MV-4-11 (cell line): ENCODE data around the gene LGALS4.
"Not testable (repeated sequence)": the region's sequence is repeated elsewhere in the genome, so short reads cannot be mapped to it uniquely, and the experiment has no call there.

Experiments used
- DNase-seq: peaks from one replicate; lab custom pipeline; 2025; lab: John Stamatoyannopoulos, UW

The LGALS4 gene

DNA sequence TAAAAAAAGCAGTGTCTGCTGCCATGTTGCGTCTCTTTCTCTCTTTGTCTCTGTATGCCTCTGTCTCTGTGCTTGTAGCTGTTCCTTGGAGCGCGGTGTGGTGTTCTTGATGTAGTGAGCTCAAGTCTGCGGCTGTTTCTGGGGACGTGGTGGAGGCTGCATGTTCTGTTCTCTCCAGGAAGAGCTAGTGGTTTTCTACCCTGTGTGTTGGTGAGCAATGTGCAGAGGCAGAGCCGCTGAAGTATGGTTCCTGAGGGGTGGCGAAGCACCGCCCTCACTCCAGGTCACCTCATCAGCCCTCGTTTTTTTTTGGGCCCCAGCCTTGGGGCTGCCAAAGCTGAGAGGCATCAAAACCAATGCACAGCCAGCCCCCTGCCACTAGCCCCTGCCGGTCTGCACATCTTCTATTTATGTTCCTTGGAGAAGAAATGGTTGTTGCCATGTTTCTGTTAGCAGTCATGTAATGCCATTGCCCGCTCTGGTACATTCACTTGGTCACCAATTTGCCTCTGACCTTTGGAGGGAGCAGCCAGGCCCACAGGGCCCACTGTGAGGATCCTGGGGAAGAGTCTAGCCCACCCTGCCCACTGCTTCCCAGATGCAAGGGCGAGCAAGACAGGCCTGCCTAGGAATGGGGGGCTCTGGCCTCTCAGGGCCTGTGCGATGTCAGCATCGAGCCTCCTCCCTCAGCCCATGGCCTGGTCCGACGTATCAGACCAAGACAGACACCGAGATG, 29.9 kb upstream of the LGALS4 start:
- no peak for DNase-seq

DNA sequence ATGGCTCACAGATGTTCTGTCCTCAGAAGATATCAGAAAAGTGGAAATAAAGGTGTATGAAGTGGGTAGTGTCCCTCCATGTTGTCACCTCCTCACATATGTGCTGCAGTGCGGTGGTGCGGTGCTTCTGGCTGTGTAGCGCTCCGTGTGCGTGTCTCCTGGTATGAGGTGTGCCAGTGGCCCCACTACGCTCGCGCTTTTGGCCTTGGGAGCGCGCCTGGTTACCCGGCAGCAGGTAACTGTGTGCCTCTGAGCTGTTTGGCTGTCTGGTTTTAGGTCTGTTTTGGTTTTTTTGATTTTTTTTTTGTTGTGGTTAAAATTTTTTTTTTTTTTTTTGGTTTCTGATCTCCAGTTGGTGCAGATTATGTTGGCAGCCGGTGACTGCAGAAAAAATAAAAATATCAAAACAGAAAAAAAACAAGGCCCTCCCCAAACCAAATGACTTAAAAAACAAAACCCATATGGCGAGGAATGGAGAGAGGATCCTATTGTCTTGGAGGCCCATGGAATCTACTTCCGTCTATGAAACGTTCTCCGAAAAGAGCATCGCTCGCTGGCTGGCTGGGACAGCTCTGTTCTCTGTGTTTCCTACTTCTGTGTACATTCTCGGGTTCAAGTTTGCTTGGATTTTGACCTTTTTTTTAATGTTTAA, 29.2 kb upstream of the LGALS4 start:
- DNase-seq, result no peak

DNA sequence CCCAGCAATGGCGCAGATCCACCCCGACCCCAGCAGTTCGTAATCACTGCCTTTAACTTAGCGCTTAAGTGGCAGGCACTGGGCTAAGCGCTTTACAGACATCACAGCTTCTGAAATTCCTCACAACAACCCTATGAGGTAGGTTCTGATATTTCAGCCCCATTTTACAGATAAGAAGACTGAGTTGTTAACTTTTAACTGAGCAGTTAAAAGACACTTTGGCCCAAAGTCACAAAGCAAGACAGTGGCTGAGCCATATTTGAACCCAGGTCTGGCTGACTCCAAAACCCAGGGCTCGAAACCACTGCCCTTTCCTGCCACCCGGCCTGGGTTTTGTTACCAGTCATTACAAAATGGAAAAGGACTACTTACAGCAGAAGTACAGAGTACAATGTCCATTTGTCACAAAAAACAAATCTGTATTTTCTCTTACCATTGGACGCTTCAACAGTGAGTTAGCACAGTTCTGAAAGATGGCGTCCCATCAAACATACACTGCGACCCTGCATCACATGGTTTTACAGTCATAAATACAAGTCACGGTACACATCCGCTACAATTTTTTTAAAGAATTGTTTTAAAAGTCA, 28.5 kb upstream of the LGALS4 start:
- DNase-seq, result no peak

DNA sequence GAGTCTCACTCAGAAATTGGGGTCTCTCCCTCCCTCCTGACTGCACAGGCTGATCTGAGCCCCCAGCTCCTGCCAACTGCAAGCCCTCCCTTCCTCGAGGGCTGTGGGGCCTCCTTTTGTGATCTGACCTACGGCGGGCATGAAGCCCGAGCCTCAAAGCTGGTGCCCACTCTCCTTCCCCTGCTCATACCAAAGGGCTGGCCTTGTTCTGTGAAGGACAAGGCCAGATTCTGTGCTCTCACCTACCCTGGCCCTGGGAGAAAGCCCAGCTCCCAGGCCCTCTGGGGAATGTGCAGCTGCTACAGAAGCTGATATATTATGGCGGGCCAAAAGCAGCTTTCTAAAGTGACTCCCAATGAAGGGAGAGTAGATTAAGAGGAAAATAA, 27.8 kb upstream of the LGALS4 start:
- DNase-seq, result no peak

DNA sequence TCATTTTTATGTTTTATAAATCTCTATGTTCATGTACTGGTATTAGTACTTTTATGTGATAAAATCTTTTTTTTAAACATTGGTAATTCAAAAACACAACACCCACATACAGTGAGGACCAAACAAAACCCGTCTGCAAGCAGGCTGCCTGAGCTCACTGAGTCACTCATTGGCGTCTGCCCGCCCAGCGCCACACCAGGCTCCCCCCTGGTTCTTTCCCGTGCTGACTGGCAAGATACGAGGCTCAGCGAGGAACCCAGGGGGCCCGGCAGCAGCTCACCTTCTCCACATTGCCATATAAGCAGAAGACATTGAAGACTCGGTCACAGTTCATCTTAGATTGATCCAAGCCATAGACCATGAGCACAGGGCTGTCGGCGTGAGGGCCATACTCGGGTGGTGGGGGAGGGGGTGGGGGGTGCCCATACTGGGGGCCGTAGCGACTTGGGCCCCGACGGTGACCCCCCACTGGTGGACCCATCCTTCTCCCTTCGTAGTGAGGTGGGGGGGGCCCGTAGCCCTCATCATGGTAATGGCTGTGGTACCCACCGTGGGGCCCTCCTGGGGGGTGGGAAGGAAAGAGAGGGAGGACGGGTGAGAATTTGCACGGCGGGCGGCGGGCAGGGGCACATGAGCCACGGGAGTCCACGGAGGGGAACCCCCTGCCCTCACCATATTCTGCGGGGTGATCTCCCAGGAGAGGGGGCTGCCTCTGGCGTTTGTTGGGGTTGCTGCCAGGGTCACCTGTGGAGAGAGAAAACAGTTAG, 27.3 kb upstream of the LGALS4 start:
- no peak for DNase-seq

DNA sequence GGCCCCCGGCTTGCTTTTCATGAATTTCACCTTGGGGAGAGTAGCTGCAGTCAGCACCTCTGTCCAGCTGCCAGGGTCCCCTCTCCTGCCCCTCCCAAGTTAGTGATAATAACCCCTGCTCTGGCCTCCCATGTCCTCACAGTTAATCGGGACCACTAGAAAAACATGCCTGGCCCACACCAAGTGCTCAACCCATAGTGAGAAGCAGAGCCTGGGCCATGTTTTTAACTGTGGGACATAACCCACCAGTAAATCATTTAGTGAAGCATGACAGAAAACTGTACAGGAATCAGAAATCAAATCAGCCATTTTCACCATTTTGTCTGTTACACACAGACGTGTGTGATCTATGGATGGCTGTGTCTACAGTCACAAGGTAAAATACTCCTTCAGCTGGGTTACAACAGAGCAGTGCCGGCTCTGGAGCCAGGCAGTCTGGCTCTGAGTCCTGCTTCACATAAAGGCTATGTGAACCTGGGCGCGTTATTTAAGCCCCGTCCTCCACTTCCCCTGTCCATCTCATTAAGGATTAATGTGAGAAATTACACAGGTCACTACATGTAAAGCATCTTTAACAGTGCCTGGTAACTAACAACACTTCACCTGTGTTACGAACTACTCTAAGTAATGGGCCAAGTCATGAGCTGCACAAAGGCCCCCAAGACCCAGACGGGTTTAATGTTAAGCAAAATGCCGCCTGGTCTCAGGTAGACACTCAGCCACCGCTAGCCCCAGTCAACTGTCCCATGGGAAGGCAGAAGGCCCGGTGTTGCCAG, 26.4 kb upstream of the LGALS4 start:
- DNase-seq, result no peak

DNA sequence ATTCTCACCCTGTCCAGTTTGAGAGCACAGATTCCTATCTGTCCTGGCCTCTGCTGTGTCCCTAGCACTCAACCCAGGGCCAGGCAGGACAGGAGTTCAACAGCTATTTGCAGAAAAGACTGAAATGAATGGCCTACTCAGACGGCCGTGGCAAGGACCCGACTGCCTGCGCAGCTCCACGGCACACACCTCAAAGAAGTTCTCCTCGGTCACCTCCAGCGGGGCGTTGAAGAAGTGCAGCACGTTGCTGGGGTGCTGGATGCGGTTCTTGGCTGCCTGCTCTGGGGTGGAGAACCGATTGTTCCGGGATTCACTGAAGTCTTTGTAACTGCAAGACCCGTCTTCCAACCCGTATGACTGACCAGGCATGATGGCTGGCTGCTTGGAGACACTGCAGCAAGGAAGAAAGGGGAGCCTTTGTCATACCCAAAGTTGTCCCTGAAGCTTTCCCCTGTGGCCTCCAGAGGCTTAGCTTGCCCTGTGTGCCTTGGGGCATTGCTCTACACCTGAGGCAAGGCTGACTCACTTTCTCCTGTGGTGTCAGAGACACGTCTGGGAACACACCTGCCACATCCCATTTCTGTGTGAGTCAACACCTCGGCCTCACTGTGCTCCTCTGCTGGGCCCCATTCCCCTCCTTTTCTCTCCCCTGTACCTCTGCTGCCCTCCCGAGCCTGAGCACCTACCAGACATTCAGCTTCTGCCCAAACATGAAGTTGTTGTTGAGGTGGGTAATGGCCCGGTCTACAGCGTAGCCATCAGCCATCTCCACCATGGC, 25.7 kb upstream of the LGALS4 start:
- DNase-seq, result no peak

DNA sequence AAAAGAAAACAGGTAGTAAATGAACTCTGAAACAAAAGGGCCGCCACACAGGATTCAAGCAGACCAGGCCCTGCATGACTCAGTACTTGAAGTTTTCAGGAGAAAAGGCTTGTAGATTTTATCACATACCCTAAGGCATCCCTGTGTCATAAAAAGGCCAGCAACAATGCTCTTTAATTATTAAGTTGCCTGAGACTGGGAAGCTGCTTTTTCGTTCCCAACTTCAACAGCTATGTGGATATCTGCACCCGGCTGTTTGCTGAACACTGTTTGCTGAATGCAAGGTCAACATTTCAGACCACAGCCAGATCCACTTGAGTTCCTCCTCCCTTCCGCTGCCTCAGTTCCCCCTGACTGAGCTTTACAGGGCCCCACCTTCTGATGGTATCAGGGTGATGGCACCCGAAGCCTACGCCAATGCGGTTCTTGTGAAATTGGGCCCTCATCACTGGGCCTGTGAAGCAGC, 24.9 kb upstream of the LGALS4 start:
- DNase-seq, result no peak

DNA sequence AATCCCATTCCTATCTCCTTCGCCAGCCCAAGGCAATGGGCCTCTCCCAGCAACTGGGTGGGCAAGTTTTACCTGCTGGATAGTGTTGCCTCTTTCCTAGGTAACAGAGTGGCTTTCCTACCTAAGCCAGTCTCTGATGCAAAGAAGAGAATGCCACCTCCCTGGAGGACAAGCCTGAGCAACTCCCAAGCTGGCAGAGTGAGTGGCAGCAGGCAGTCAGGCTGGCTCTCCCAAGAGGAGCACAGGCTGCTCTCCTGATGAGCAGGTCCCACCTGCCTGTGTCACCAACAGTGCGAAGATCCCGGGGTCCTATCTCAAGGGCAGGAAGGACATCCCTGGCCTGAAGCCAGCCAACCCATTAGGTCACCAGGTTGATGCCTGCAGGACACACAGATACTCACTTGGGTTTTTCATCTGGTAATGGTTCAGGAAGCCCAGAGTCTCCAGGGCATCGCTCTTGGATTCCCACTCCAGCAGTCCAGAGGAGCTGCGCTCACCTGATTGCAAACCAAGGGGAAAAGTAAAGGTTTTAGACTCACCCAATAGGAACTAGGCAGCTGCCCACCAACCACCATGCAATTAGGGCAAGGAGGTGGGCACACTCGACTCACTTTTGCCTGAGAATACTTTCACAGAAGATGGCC, 24.4 kb upstream of the LGALS4 start:
- DNase-seq, result no peak

DNA sequence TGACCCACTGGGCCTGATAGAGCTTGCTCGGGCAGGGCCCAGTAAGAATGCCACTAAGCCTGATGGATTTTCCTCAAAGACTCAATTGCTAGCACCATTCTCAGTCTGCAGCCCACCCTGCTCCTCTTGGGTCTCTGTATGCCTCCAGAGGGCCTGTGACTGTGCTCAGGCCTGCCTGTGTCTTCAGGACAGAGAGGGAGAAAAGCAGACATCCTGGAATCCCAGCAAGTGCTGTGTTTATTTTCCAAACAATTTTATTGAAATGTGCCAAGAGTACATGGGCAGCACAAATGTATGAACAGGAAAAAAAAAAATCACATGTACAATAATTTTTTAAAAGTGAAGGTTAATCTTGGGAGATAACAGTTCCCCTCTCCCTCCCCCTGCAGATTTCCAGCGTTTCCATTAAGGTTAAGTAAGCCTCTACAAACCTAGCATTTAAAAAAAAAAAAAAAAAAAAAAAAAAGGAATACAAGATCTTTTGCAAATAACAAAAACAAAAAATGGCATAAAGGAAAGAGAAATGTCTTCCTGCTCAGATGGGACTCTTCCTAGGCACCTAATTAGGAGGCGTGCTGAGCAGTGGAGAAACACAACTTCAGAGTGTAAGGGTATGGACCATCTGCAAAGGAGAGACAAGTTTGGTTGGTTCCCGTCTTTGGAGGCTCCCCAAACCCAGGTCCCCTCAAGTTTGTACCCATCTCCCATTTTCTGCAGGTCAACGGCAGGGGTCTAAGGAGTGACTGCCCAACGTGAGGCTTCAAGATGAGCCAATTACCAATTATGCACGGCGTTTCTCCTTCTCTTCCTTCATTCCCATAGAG, 23.6 kb upstream of the LGALS4 start:
- no peak for DNase-seq

DNA sequence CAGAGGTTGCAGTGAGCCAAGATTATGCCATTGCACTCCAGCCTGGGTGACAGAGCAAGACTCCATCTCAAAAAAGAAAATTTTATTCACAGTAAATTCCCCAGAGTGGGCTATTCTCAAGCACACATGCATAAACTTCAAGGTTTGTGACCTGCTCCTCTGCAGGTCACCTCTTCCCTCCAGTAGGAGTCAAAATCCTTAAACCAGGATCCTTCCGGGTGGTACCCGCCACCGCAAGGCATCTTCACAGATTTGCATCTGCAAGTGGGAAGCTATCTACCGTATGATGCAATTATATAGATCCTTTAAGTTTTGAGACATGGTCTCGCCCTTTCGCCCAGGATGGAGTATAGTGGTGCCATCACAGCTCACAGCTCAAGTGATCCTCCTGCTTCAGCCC, 21.8 kb upstream of the LGALS4 start:
- DNase-seq, result no peak

DNA sequence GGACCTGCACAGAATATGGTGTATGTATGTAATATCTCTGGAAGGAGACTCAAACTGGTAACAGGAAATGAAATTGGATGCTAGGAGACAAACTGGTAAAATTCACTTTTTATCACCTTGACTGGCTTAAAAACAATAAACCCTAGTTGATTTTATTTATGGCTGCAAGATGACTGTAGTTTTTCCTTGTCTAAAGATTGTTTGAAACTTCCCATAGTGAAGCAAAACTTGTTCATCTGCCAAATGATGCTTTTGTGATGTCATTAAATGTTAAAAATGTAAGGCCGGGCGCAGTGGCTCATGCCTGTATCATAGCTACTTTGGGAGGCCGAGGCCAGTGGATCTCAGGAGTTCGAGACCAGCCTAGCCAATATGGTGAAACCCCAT, 21.4 kb upstream of the LGALS4 start:
- DNase-seq, result no peak

DNA sequence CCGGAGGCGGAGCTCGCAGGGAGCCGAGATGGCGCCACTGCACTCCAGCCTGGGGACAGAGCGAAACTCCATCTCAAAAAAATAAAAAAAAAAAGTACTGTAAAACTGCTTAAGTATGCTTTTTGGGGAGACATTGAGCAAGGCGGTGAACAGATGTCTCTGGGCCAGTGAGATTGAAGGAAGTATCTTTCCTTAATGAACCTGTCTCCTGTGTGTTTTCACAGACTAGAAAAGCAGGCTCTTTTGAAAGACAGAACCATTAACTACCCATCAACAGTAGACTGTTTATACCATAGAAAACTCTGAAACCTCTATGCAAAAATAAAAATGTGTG, 20.3 kb upstream of the LGALS4 start:
- DNase-seq, result peak; percentile 35

DNA sequence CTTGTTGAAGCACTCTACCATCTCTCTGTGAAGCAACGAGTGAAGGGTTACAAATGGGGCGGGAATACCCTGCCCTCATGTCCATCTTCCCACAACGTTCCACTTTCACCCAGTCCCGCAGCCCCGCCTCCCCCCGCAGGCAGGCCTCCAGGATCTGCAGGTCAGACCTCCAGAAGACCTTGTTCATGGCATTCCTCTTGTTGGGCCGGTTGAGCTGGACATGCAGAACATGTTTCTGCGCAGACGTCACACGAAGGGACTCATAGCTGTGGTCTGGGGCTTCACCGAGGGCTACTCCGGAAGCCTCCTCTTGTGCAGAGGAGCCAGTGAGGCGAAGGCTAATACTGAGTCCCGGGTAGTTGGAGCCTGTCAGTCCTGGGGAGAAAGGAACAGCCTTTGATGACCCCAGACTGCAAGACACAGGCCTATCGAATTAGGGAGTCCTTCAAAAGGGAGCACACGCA, 18.4 kb upstream of the LGALS4 start:
- DNase-seq, result peak; percentile 70

DNA sequence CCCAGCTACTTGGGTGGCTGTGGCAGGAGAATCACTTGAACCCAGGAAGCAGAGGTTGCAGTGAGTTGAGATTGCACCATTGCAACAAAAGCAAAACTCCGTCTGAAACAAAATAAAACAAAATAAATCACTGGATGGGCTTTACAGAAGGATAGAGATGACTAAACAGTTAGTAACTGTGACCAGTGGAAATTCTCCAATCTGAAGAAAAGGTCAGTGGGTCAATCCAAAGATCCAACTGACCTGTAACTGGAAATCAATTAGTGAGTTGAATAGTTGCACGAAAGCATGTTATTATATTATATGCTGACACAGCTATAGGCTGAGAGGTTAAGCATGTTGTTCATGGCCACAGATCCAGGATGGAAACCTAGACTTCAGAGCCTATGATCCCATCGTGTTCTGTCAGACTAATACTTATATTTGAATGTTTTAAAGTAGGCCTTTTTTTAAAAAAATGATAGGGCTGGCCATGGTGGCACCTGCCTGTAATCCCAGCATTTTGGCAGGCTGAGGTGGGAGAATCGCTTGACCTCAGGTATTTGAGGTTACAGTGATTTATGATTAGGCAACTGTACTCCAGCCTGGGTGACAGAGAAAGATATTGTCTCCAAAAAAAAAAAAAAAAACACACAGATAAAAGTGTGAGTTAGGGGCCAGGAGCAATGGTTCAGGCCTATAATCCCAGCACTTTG, 17.4 kb upstream of the LGALS4 start:
- no peak for DNase-seq

DNA sequence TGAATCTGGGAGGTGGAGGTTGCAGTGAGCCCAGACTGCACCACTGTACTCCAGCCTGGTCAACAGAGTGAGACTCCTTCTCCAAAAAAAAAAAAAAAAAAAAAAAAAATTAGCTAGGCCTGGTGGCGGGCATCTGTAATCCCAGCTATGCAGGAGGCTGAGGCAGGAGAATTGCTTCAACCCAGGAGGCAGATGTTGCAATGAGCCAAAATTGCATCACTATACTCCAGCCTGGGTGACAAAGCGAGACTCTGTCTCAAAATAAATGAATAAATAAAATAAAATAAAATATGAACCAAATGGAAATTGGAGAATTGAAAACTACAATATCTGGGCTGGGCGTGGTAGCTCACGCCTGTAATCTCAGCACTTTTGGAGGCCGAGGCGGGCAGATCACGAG, 16.5 kb upstream of the LGALS4 start:
- peak; percentile 82 for DNase-seq

DNA sequence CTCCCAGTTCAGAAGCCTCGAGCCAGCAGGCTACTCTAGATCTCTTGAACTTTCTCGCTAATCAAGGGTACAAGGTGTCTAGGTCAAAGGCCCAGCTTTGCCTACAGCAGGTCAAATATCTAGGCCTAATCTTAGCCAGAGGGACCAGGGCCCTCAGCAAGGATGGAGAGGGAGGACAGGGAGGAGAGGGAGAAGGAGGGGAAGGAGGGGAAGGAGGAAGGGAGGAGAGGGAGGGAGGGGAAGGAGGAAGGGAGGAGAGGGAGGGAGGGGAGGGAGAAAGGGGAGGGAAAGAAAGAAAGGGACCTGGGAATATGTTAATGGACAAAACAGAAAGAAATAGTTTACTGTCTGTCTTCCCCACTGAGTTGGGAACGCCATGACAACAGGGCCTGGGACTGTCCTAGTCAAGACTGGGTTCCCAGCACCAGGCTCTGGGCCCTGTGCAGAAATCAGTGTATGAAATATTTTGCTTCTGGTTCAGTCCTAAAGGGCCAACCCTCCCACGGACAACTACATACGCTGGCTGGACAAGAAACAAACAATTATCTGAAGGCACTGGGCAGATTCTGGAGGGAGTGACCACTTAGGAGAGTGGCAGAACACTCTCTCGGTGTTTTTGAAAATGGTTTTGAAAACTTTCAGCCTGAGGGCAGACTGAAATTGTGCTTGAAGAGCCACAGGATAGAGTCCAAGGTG, 14.3 kb upstream of the LGALS4 start:
- no peak for DNase-seq

DNA sequence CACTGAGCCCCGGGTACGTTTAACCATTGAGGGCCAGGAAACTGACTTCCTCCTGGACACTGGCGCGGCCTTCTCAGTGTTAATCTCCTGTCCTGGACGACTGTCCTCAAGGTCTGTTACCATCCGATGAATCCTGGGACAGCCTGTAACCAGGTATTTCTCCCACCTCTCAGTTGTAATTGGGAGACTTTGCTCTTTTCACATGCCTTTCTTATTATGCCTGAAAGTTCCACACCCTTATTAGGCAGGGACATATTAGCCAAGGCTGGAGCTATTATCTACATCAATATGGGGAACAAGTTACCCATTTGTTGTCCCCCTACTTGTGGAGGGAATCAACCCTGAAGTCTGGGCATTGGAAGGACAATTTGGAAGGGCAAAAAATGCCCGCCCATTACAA, 13.2 kb upstream of the LGALS4 start:
- DNase-seq, result not testable (repeated sequence)
